IPS-18a (cell line): ENCODE measurements around the gene GPRIN2.

Source experiments
- H3K27ac ChIP-seq: one replicate; pipeline ENCODE4 v1.5.1; 2013; ENCODE audit warnings: low read length
- H3K27me3 ChIP-seq: one replicate; pipeline ENCODE4 v1.6.1; 2013; ENCODE audit warnings: mild to moderate bottlenecking, low read length; ENCODE audit not compliant: control insufficient read depth, insufficient read depth
- H3K36me3 ChIP-seq: one replicate; pipeline ENCODE4 v1.6.1; 2013; ENCODE audit warnings: low read depth, low read length; ENCODE audit not compliant: control insufficient read depth
- H3K4me1 ChIP-seq: one replicate; pipeline ENCODE4 v1.6.1; 2013; ENCODE audit warnings: low read depth, low read length; ENCODE audit not compliant: control insufficient read depth
- H3K4me3 ChIP-seq: one replicate; pipeline ENCODE4 v1.5.1; 2013; ENCODE audit warnings: low read length
- H3K9ac ChIP-seq: one replicate; pipeline ENCODE4 v1.6.1; 2013; ENCODE audit warnings: mild to moderate bottlenecking, low read length, moderate library complexity
- H3K9me3 ChIP-seq: one replicate; pipeline ENCODE4 v1.6.1; 2013; ENCODE audit warnings: low read depth, low read length; ENCODE audit not compliant: control insufficient read depth

The GPRIN2 gene

GRCh38 chr10:46552526-46553237 lies 3.8 kb downstream of the GPRIN2 start:
- no peak overlapping the region for H3K9ac ChIP-seq
- H3K36me3 ChIP-seq, result peaks cover 22% of the 10 kb centered on the region
- no peak overlapping the region for H3K4me3 ChIP-seq
- H3K27me3 ChIP-seq, result peaks cover 3% of the 10 kb centered on the region
- peaks cover 11% of the 10 kb centered on the region for H3K4me1 ChIP-seq
- no peak overlapping the region for H3K27ac ChIP-seq
- H3K9me3 ChIP-seq, result no peaks in the 10 kb centered on the region

- Histone ChIP-seq H3K36me3 (peaks cover 22% of the 10 kb centered on the region), H3K4me3 (no peak overlapping the region), H3K9me3 (no peaks in the 10 kb centered on the region), H3K4me1 (peaks cover 8% of the 10 kb centered on the region), H3K27ac (no peak overlapping the region), H3K27me3 (no peaks in the 10 kb centered on the region), H3K9ac (no peak overlapping the region)
Observed at GRCh38 chr10:46551701-46552525, 4.5 kb downstream of the GPRIN2 start.

GRCh38 chr10:46550795-46551700 lies 5.4 kb downstream of the GPRIN2 start:
- Histone ChIP-seq H3K4me1 (peaks cover 8% of the 10 kb centered on the region), H3K27ac (no peak overlapping the region), H3K4me3 (no peak overlapping the region), H3K9me3 (no peaks in the 10 kb centered on the region), H3K27me3 (no peaks in the 10 kb centered on the region), H3K9ac (no peak overlapping the region), H3K36me3 (peaks cover 22% of the 10 kb centered on the region)

- no peak overlapping the region for H3K4me3 ChIP-seq
- no peaks in the 10 kb centered on the region for H3K9me3 ChIP-seq
- H3K27me3 ChIP-seq, result no peaks in the 10 kb centered on the region
- H3K36me3 ChIP-seq, result peaks cover 22% of the 10 kb centered on the region
- no peak overlapping the region for H3K27ac ChIP-seq
- peaks cover 2% of the 10 kb centered on the region for H3K4me1 ChIP-seq
- no peak overlapping the region for H3K9ac ChIP-seq
Observed at GRCh38 chr10:46550076-46550790, 6.2 kb downstream of the GPRIN2 start.

DNA sequence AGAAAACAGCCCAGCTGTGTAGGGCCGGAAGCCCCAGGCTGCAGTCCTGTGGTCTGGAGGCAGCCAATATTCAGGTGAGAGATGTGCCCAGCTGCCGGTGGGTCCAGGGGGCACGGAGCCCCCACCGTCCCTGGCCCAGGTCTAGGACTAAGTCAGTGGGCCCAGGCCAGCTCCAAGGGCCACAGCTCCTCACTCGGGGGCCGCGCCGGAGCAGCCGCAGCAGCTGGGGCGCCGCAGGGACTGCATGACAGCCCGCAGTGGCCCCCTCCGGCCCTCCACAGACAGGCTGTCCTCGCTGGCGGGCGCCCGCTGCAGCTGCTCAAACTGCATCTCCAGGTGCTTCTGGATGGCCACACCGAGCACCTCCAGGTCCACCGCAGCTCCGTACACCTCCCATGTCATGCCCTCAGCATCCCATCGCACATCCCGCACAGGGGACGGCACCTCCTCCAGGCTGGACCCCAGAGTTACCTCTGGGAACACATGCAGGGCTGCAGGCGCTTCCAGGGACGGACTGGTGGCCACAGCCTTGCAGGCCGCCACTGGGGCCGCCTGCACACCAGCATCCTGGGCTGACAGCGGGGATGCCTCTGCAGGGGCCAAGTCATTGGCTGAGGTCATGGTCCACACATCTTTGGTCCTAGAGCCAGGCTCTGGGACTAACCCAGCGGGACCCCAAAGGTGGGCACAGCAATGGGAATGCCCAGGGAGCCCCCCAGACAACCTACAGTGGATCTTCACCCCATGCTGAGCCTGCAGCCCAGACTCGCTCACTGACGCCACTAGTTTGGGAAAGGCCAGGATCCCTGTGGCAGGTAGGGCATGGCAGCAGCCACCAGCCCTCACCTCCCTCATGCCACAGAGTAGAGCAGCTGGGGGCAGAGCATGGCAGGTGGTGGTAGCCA lies 7.0 kb downstream of the GPRIN2 start:
- H3K4me3 ChIP-seq, result no peak overlapping the region
- no peak overlapping the region for H3K27ac ChIP-seq
- H3K27me3 ChIP-seq, result no peaks in the 10 kb centered on the region
- no peaks in the 10 kb centered on the region for H3K4me1 ChIP-seq
- H3K9ac ChIP-seq, result no peak overlapping the region
- no peaks in the 10 kb centered on the region for H3K9me3 ChIP-seq
- H3K36me3 ChIP-seq, result peaks cover 22% of the 10 kb centered on the region

DNA sequence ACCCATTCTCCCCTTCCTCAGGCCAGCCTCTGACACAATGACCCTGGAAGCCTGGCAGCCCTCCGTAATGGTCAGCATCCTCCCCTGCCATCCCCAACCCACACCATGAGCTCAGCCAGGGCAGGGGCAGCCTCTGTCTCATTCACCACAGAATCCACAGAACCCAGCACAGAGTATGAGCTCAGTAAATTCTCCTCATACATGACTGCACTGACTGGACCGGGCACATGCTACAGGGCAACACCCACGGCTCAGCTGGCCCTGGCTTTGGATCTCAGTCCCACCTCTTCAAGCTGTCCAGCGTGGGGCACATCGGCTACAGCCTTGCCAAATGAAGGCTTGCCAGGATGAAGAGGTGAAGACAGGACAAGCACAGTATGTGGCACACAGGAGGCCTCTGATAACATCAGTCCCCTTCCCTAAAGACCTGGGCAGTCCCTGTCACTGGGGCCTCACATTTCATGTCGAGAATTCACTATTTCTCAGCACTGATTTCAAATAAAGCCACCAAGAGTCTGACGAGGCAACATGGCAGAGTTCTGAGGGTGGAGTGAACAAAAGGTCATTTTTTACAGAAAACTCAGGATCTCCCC lies 7.9 kb downstream of the GPRIN2 start:
- H3K36me3 ChIP-seq, result peaks cover 18% of the 10 kb centered on the region
- no peaks in the 10 kb centered on the region for H3K9me3 ChIP-seq
- H3K27me3 ChIP-seq, result no peaks in the 10 kb centered on the region
- H3K4me1 ChIP-seq, result no peaks in the 10 kb centered on the region
- H3K9ac ChIP-seq, result no peak overlapping the region
- no peak overlapping the region for H3K27ac ChIP-seq
- no peak overlapping the region for H3K4me3 ChIP-seq

DNA sequence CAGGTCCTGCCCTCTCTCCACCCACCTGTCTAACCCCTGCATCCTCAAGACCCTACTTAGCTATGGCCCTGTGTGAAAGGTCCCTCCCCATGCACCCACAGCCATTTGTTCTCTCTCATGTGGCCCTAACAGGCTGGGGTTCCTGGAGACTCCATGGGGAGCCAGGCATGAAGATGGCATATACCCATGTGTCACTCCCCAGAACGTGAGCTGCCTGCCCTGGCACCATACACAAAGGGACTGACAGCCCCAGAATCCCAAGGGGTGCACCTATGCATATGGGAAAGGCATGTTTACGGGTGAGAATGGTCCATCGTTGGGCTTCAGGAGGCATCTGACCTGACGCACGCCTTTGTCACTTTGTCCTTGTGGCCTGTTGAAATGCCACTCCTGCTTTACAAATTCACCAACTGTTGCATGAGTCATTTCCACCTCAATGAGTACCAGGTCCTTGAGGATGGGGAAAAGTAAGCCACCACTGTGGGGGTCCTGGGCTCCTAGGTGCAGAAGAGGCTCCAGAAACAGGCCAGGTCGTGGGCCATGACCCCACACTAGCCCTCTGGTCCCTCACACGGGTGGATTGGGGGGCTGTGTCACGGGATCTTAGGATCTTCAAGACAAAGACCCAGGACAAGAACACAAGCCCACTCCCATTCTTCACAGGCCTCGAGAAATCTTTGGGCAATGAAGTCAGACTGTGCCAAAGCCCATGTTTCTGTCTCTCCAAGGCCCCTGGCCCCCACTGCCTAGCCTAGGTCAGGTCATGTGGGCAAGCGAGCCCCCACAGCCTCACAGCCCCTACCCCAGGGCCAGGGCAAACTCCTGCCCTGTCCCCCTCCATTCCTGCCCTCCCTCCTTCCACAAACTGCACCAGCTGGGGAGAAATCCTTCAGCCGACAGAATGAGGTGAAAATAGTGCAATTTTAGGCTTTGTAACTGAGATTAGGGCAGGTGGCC lies 8.6 kb downstream of the GPRIN2 start:
- Histone ChIP-seq H3K9ac (no peak overlapping the region), H3K9me3 (no peaks in the 10 kb centered on the region), H3K27ac (no peak overlapping the region), H3K4me3 (no peak overlapping the region), H3K27me3 (no peaks in the 10 kb centered on the region), H3K36me3 (peaks cover 15% of the 10 kb centered on the region), H3K4me1 (no peaks in the 10 kb centered on the region)

DNA sequence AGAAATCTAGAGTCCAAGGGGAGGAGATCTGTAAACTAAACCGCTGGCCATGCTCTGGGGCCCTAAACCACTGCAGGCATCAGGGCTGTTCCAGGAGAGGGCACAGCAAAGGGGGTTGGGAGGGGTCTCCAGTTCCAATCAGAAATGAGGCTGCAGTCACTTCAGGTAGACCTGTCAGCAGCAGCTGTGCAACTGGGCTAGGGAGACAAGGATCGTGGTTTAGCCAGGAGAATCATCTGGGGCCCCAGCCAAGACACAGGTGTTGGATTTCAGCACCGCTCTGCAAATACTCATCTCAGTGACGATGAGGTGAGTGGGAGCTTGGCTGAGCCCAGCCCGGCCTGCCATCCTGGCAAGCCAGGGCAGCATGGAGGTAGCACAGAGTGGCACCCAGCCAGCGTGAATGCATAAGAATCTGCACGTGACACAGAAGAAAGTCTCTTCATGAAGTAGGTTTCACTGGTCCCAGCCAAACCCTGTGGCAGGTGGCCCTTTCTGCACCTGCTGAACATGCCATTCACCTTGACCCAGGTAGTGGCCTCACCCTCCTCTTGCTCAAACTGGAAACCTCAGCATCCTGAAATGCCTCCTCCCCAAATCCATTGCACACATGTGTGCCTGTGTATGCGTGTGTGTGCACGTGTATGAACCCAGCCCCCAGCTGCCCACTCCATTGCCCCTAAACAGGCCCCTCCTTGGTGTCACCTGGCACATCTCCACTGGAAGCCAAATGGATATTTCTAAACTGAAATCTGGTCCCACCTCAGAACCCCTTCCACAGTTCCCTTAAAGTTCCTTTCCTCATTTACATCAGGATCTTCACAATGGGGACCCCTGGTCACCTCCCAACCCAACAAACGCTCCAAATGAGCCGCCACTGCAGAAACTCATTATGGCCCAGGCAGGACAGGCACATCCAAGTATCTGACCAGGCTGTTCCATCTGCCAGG lies 9.6 kb downstream of the GPRIN2 start:
- H3K4me1 ChIP-seq, result peaks cover 3% of the 10 kb centered on the region
- H3K4me3 ChIP-seq, result no peak overlapping the region

More for the DNA sequence above, 9.6 kb downstream of the GPRIN2 start:
- no peak overlapping the region for H3K9ac ChIP-seq
- H3K27me3 ChIP-seq, result no peaks in the 10 kb centered on the region
- no peaks in the 10 kb centered on the region for H3K9me3 ChIP-seq
- H3K36me3 ChIP-seq, result peaks cover 15% of the 10 kb centered on the region
- H3K27ac ChIP-seq, result no peak overlapping the region
